GM21717 (cell line): ENCODE results near the gene EID2.

Experiments used
- ATAC-seq: cut with Tn5 transposase; IDR thresholded peaks from one replicate; pipeline ENCODE4 v1.9.1; 2021; ENCODE audit warnings: mild to moderate bottlenecking, moderate library complexity; ENCODE audit not compliant: unreplicated experiment

EID2 gene

DNA sequence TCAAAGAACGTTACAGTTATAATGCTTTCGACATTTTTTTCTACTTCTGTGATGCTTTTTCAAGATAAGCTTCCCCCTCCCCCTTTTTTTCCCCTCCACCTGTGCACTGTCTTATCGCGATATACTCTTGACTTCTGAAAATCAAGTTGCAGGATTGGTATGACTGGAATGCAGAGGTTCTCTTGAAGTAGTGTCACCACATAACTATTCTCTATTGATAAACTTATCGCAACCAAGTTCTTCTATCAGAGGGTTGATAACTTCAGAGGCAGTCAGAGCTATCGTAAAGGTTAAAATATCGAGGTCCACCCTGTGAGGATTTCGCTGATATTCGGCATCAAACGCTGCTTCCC lies 820 bp downstream of the EID2 start:
- no peak for ATAC-seq

DNA sequence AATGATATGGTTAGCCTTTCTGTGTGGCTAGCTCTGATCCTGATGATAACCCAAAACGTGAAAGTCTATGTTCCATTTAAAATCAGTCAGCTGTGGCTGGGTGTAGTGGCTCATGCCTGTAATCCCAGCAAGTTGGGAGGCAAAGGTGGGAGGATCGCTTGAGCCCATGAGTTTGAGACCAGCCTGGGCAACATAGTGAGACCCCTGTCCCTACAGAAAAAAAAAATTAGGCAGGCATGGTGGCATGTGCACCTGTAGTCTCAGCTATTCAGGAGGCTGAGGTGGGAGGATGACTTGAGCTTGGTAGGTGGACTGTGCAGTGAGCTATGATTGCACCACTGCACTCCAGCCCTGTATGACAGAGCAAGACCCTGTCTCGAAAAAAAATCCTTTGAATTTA lies 6.2 kb downstream of the EID2 start:
- ATAC-seq: no peak

DNA sequence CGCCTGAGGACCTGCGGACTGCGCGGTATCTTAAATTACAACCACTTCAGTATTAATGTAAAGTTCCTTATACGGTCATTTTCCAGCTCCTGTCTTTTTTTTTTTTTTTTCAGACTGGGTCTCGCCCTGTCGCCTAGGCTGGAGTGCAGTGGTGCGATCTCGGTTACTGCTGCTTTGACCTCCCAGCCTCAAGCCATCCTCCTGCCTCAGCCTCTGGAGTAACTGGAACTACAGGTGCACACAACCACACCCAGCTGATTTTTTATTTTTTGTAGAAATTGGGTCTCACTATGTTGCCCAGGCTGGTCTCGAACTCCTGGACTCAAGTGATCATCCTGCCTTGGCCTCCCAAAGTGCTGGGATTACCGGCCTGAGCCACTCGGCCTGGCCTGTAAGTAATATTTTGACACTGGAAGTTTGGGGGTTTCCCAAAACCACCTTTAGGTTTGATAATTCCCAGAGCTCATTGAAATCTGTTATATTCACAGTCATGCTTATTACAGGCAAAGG lies 6.9 kb downstream of the EID2 start:
- ATAC-seq: no peak

DNA sequence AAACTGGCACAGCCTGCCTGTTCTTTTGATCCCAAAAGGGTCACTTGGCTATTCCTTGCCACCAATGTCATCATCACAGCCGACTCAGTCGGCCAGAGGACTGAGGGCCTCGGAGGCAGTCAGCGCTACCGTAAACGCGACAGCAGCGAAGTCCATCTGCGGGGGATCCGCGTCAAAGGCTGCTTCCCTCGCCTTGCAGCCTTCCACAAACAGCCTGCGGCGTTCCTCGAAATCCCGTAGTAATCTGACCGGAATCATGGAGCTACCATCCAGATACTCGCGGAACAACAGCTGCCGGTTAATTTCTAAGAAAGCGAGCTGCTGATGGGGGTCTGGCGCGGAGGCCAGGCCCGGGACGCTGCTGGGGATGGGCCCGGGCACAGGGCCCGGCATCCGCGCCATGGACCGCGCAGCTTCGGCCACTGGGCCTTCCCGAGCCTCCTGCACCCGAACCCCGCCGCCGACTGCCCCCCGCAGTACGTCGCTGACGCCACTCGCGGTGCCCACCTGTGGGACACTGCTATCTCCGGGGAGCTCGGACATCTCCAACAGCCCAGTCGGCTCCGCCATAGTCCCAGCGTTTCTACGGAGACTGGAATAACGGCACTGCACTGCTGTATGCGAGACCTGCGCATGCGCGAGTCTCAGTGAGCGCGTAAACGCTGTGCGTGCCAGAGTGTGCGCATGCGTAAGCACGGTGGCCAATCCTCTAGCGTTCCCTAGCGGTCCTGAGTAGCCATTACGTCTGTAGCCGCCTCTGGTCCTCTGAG lies 7.5 kb downstream of the EID2 start, which contains the start of gene EID2B:
EID2B (minus strand) TSS at position 620 of the 770 bp plus-strand sequence; CDS start at position 570, 50 bp downstream.
- ATAC-seq: peak; percentile 72

DNA sequence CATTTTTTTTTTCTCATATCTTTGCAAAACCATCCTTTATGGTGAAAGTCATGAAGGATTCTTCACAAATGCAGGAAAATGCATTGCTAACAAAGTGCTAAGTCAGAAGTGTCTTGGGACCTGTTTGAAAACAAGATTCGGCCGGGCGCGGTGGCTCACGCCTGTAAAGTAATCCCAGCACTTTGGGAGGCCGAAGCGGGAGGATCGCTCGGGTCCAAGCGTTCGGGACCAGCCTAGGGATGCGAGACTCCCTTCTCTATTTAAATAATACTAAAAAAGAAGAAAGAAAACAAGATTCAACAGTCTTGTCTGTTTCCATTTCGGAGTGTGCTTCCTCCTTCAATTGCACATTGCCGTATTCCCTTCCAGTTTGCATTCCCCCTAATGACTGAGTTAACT lies 8.1 kb downstream of the EID2 start:
- ATAC-seq: no peak

DNA sequence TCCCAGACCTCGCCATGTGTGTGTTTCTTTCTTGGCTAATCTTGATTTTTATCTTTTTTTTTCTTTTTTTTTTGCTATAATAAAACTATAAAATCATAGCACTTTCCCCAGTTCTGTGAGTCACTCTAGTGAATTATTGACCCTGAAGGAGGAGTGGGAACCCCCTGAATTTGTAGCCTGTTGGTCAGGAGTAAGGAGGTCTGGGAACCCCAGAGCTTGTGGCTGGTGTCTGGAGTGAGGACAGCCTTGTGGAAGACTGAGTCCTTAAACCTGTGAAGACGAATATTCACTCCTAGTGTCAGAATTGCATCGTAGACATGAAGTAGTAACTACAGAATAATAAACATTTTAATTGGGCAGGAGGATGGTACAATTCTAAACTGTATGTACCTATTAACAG lies 14.8 kb downstream of the EID2 start:
- ATAC-seq: no peak

DNA sequence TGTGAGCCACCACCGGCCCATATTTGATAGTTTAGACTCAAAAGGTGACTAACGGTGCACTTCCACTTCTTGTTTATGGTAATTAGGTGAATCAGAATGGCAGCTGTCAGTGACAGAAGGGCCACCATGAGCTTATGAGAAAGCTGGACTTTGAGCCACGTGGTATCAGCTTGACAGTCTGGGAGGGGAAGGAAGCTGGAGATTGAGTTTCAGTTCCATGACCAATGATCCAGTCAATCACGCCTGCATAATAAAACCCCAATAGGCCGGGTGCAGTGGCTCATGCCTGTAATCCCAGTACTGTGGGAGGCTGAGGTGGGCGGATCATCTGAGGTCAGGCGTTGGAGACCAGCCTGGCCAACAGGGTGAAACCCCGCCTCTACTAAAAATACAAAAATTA lies 15.5 kb downstream of the EID2 start:
- no peak for ATAC-seq

DNA sequence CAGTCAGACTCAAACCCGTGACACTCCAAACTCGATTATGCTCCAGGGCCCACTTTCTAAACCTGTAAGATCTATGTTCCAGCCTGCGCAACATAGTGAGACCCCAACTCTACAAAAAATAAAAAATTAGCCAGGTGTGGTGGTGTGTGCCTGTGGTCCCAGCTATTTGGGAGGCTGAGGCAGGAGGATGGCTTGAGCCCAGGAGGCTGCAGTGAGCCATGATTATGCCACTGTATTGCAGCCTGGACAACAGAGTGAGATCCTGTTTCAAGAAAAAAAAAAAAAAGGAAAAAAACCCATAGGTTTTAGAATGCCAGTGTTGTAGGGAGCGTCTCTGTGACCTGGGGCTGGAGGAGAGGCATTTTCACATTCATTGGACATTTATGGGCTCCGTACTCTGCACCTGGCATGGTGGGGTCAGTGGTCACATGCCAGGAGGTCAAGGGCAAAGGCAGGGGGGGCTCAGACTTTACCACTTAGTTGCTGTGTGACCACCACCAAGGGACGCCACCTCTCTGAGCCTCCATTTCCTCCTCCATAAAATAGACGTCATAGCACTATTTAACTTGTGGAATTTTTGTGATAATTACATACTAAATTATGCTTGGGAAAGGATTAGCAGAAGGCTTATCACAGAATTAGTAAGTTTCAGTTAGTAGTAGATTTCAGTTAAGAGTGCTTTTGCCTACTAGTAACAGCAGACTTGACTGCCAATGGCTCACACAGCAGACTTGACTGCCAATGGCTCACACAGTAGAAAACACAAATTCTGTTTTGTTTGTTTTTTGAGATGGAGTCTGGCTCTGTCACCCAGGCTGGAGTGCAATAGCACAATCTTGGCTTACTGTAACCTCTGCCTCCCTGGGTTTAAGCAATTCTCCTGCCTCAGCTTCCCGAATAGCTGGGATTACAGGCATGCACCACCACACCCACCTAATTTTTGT lies 19.1 kb downstream of the EID2 start:
- ATAC-seq: no peak

DNA sequence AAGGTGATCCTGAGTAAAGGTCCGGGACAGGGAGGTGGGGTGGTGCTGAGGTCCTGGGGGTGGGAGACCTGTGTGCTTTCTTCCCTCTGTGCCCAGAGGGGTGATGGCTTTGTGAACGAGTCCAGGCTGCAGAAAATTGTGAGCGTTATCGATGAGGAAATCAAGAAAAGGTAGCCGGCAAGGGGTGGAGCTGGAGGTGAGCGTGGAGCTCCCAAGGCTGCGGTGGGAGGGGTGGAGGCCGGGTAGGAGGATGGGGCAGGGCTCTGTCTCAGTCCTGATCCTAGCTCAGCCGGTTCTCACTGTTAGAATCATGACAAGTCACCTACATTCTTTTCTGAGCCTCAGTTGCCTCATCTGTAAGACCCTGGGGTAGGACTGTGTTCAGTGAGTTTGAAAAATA lies 21.0 kb downstream of the EID2 start:
- ATAC-seq: no peak

DNA sequence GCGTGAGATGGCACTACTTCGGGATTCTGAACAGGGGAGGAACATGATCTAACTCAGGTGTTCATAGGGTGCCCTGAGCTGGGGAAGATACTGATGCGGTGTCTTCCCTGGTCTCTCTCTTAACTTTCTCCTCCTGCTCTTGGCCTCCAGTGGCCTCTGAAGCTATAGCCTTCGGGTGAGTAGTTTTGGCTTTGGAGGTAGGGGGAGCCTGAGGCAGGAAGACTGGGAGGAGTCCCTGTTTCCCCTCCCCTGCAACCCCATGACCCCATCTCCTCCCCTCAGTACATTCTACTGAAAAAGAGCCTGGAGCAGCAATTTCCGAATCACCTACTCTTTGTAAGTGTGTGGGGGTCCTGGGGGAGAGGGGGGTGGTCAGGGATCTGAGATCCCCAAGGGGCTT lies 21.5 kb downstream of the EID2 start:
- no peak for ATAC-seq

DNA sequence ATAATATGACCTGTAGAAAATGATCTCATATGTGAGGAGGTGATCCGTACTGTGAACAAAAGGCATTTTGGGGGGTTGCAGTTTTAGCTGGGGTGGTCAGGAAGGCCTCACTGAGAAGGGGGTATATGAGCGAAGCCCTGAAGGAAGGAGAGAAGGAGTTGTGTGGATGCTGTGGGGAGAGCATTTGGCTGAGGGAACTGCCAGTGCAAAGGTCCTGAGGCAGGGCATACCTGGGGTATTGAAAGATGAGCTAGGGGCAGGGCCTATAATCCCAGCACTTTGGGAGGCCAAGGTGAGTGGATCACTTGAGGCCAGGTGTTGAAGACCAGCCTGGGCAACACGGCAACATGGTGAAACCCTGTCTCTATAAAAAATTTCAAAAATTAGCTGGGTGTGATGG lies 22.5 kb downstream of the EID2 start:
- ATAC-seq: no peak

DNA sequence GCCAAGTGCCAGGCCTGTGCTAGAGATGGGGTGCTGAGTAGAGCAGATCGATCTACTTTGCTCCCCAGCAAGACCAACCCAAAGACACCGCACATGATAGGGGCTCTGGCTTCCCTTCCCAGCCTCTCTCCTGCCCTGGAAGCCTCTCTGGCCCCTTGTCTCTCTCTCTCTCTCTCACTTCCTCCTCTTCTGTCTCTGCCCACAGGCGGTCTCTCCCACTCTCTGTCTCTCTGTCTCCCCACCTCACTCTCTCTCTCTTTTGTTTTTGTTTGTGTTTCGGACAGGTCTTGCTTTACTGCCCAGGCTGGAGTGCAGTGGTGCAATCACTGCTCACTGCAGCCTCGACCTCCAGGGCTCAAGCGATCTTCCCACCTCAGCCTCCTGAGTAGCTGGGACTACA lies 23.7 kb downstream of the EID2 start:
- no peak for ATAC-seq

DNA sequence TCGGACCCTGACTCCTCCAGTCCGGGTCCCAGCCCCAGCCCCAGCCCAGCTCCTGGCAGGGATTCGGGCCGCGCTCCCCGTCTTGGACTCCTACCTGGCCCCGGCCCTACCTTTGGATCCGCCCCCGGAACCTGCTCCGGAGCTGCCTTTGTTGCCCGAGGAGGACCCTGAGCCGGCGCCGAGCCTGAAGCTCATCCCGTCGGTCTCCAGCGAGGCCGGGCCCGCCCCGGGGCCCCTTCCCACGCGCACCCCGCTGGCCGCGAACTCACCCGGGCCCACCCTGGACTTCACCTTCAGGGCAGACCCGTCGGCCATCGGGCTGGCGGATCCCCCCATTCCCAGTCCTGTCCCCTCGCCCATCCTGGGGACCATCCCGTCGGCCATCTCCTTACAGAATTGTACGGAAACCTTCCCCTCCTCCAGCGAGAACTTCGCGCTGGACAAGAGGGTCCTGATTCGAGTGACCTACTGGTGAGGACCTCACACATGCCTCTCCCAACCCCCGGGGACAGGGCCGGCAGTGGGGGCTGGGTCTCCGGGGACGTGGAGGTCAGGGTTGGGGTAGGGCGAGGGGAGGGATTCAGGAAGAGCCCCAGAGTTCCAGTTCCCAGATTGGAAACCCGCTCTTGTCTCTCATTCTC lies 24.3 kb downstream of the EID2 start:
- no peak for ATAC-seq

DNA sequence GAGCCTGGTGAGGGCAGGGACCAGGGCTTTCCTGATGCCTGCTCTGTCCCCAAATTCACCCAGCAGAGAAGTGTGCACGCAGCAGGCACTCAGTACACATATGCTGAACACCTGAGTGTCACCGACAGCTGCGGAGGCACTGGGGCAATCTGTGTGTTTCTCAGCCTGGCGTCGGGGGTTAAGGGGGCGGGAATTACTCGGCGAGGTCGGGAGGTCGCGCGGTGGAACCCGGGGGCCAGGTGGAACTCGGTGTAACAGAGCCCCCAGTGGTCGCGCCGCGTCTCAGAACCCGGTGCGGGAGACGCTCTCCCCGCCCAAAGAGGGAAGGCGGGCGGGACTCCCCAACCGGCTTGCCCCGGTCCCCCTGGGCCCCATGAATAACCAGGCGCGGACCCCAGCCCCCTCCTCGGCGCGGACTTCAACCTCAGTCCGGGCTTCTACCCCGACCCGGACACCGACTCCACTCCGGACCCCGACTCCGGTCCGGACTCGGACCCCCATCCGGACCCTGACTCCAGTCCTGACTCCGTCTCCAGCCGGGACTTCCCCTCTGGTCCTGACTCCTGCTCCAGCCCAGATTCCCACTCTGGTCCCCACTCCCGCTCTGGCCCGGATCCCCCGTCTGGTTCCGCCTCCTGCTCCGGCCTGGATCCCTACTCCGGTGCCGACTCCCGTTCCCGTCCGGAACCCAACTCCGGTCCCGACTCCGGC lies 25.0 kb downstream of the EID2 start, which contains the start of gene SELENOV:
SELENOV (plus strand) TSS at position 300 of the 711 bp plus-strand sequence; CDS start at position 374, 74 bp downstream.
- ATAC-seq: no peak

DNA sequence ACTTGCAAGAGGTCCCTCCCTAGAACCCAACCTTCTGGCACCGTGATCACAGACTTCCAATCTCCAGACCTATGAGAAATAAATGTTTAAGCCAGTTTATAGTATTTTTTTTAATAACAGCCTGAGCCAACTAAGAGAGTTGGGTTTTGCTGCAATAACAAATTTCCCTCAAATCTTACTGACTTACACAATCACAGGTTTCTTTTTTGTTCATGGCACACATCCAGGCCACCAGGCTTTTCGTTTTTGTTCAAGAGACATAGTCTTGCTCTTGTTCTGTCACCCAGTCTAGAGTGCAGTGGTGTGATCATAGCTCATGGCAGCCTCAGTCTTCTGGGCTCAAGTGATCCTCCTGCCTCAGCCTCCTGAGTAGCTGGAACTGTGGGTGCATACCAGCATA lies 27.0 kb downstream of the EID2 start:
- ATAC-seq: no peak

DNA sequence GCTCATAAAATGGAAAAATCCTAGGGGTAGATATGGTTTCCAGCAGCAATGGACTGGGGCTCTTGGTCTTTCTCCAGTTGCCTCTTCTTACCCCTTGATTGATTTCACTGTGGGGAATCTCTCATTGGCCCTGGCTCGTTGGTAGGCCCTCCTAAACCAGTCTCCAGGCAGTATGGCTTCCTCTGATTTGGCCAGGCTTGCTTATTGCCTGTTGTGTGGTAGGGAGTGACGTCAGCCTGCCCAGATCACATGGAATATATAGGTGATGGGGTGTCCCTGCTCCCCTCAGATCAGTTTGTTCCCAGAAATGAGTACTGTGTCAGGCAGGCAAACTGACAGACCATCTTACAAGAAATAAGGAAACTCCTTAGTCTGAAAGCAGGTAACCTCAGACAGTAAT lies 30.7 kb downstream of the EID2 start:
- ATAC-seq: no peak

DNA sequence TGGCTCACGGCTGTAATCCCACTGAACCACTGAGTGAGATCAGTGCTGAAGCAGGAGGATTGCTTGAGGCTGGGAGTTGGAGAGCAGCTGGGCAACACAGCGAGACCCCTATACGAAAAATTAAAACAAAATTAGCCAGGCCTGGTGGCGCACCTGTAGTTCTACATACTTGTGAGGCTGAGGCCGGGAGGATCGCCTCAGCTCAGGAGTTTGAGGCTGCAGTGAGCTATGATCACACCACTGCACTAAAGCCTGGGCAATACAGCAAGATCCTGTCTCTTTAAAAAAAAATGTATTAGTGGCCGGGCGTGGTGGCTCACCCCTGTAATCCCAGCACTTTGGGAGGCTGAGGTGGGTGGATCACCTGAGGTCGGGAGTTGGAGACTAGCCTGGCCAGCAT lies 31.3 kb downstream of the EID2 start:
- ATAC-seq: no peak

DNA sequence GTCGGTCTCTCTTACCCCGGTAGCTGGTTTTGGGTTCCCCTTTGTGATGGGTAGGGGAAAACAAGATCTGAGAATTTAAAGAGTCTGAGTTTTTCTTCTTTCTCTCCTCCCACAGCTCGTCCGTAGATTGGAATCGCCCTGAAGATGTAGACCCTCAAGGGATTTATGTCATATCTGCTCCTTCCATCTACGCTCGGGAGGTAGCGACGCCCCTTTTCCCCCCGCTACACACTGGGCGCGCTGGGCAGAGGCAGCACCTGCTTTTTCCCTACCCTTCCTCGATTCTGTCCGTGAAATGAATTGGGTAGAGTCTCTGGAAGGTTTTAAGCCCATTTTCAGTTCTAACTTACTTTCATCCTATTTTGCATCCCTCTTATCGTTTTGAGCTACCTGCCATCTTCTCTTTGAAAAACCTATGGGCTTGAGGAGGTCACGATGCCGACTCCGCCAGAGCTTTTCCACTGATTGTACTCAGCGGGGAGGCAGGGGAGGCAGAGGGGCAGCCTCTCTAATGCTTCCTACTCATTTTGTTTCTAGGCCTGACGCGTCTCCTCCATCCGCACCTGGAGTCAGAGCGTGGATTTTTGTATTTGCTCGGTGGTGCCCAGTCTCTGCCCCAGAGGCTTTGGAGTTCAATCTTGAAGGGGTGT lies 32.1 kb downstream of the EID2 start:
- ATAC-seq: no peak

DNA sequence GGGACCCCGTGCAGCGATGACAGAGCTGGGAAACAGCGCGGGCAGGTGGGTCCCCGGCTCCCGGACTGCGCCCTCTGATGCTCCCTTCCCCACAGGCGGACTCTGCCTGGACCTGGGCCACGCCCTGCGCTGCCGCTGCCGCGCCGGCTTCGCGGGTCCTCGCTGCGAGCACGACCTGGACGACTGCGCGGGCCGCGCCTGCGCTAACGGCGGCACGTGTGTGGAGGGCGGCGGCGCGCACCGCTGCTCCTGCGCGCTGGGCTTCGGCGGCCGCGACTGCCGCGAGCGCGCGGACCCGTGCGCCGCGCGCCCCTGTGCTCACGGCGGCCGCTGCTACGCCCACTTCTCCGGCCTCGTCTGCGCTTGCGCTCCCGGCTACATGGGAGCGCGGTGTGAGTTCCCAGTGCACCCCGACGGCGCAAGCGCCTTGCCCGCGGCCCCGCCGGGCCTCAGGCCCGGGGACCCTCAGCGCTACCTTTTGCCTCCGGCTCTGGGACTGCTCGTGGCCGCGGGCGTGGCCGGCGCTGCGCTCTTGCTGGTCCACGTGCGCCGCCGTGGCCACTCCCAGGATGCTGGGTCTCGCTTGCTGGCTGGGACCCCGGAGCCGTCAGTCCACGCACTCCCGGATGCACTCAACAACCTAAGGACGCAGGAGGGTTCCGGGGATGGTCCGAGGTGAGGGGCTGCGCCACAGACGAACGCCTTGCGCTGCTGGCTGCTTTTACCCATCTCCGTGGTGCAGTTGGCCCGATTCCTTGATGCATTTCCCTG lies 32.8 kb downstream of the EID2 start:
- no peak for ATAC-seq

DNA sequence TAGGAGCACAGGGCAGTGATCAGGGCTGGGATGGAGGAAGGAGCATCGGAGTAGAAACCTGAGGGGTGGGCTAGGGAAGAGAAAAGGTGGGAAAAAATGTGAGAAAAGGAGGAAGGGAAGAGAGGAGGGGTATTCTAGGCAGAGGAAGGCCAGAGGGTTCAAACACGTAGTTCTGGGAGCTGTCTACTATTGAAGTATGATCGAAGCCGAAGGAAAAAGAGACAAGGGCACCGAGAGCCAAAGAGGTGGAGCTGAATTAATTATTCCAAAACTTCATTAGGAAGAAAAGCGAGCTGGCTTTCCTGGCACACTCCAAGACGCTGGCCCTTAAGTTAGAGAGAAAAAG lies 33.4 kb downstream of the EID2 start:
- no peak for ATAC-seq
